C4-2B (cell line): Measurements from ENCODE around the gene PPM1F.

Experiments used
- ZFX ChIP-seq: fragments of 450-650 bp; IDR thresholded peaks from 2 replicates; pipeline ENCODE4 v1.6.1; 2017
- TF ChIP-seq, protein P1 (sequence below): fragments of 450-650 bp; conservative IDR thresholded peaks from 2 replicates; pipeline ENCODE4 v1.5.1; 2017; ENCODE audit warnings: mild to moderate bottlenecking

DNA sequence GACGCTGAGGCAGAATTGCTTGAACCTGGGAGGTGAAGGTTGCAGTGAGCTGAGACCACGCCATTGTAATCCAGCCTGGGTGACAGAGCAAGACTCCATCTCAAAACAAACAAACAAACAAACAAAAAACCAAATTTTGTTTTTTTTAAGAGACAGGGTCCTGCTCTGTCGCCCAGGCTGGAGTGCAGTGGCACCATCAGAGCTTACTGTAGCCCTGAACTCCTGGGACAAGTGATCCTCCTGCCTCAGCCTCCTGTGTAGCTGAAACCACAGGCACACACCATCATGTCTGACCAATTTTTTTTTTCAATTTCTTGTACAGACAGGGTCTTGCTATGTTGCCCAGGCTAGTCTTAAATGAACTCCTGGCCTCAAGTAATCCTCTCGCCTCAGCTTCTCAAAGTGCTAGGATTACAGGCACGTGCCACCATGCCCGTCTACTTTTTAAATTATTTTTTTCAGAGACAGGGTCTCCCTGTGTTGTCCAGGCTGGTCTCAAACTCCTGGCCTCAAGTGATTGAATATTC lies 13.2 kb upstream of the PPM1F start:
- TF ChIP-seq, protein P1, sequence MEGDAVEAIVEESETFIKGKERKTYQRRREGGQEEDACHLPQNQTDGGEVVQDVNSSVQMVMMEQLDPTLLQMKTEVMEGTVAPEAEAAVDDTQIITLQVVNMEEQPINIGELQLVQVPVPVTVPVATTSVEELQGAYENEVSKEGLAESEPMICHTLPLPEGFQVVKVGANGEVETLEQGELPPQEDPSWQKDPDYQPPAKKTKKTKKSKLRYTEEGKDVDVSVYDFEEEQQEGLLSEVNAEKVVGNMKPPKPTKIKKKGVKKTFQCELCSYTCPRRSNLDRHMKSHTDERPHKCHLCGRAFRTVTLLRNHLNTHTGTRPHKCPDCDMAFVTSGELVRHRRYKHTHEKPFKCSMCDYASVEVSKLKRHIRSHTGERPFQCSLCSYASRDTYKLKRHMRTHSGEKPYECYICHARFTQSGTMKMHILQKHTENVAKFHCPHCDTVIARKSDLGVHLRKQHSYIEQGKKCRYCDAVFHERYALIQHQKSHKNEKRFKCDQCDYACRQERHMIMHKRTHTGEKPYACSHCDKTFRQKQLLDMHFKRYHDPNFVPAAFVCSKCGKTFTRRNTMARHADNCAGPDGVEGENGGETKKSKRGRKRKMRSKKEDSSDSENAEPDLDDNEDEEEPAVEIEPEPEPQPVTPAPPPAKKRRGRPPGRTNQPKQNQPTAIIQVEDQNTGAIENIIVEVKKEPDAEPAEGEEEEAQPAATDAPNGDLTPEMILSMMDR, result no peak
- no peak for TF ChIP-seq ZFX
